Ecto neural progenitor cell (in vitro differentiated cells): ENCODE data around the gene CACNA2D2.

Source experiments
- DNase-seq: peaks from one replicate; pipeline ENCODE4 v3.0.0-alpha.2; 2018; ENCODE audit warnings: low spot score

CACNA2D2 gene

GRCh38 chr3:50369012-50369670 is 134.3 kb downstream of the CACNA2D2 start:
- DNase-seq = no peak

- no peak for DNase-seq
These were observed 137.6 kb downstream of the CACNA2D2 start for GRCh38 chr3:50365842-50366220.

- peak; percentile 90 for DNase-seq
These were observed 138.2 kb downstream of the CACNA2D2 start for GRCh38 chr3:50365080-50365841.

DNA sequence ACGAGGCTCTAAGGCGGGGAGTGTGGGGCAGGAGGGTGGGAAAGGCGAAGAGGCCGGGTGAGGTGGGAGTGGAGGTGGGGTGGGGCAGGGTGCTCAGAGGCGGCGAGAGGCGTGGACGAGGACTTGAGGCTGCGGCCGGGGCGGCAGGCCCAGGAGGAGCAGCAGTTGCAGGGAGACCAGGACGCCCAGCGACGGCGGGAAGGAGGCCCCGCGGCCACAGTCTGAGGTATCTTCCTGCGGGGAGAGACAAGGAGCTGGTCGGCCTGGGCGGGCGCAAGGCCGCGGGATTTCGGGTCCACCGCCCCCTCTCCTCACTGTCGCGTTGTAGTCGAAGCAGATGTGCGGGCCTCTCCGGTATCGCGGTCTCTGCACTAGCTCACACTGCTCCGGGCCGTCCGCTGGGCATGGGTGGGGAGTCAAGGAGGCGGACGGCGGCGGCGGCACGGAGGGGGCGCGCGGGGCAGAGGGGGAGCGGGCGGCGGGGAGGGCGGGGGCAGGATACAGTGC is 138.8 kb downstream of the CACNA2D2 start:
- no peak for DNase-seq

DNA sequence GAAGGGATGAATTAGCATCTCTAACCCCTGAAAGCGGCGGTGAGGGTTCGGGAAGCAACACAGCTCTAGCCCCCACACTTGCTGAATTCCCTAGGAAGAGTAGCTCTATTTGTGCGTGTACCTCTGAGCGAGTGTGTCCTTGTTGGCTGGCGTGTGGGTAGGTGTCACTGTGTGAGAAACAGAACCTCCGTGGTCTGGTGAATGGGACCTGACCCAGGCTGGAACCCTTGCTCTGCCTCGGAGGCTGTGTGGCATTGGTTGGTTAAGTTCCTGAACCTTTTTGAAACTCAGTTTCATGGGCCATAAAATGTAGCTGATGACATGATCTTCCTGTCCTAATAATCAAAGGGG is 143.7 kb downstream of the CACNA2D2 start:
- DNase-seq = no peak

DNA sequence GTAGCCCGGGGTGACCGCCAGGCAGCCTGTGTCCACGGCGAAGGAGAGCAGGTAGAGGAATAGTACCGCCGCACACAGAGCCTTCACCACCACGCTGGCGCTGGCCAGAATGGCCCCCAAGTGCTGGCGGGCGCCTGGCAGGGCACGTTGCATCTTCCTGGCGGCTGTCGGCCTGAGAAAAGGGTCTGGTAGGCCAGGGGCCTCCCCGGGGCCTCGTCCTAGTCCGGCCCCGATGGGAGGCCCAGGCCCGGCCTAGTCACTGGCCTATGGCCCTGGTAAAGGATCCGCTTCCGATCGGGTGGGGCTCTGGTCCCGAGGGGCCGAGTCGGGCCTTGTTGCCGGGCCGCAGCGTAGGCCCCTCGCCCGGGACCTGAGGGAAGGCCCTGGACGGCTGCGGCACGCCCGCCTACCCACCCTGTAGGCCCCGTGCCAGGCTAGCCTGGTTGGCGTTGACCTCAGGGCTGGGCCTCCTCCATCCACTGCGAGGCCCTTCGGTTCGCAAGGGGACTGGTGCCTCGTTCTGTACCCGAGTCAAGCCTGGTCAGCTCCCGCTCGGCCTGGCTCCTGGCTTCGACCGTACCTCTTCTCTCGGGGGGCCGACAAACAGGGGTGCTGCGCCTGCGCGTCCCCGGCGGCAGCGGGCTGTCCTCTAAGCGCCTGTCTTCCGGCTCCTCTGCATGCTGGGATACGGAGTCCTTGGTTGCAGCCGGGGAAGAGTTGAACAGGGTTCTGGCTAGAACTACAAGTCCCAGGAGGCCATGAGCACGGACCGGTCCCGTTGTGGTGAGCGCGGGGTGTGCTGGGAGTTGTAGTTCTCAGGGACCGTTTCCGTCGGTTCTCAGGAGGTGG is 144.3 kb downstream of the CACNA2D2 start, which contains the start of gene TMEM115:
Gene TMEM115 (minus strand): TSS at position 611 of the 849 bp plus-strand sequence. CDS start 458 bp downstream, at position 153.
- peak; percentile 95 for DNase-seq

DNA sequence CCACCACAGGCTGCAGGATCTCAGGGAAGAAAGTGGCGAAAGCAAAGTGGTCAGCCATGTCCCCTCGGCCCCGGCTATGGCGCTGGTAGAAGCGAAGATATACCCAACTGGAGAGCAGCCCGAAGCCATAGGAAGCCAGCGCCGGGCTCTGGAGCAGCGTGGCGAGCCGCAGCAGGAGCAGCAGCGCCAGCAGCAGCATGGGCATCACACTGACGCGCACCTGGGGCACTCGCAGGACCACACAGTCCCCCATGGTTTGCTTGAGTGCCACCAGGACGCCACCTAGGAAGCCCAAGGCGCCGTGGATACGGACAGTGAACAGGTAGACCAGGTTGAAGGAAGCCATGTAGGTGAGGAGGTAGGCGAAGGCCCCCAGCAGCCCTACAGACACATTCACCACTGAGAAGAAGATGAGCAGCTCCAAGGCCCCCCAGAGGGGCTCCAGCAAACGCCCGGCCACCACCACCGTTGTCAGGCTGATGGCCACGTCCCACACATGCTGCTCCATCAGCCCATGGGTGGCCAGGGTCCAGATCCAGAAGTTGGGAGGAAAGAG is 145.0 kb downstream of the CACNA2D2 start:
- no peak for DNase-seq

GRCh38 chr3:50357481-50357880 is 146.0 kb downstream of the CACNA2D2 start:
- no peak for DNase-seq

DNA sequence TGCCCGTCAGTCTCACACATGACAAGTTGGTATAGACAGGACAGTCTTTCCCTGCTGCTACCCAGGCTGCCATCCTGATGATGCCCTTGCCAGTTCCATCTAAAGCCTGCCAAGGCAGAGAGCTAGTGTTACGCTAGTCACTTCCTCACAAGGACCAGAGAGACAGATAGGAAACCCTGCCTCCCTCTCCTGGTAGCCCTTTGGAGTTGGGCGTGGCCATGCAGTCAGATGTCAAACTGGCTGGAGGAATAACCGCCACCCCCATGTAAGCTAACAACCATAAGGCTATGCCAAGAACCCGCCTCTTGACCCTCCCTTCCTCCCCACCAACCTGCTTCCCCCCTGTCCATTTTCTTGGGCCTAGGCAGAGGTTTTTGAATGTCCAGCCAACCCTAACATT is 146.9 kb downstream of the CACNA2D2 start:
- DNase-seq = no peak

- no peak for DNase-seq
These were observed 147.4 kb downstream of the CACNA2D2 start for GRCh38 chr3:50355829-50356552.

- DNase-seq = no peak
These were observed 148.6 kb downstream of the CACNA2D2 start for GRCh38 chr3:50354850-50355249.

DNA sequence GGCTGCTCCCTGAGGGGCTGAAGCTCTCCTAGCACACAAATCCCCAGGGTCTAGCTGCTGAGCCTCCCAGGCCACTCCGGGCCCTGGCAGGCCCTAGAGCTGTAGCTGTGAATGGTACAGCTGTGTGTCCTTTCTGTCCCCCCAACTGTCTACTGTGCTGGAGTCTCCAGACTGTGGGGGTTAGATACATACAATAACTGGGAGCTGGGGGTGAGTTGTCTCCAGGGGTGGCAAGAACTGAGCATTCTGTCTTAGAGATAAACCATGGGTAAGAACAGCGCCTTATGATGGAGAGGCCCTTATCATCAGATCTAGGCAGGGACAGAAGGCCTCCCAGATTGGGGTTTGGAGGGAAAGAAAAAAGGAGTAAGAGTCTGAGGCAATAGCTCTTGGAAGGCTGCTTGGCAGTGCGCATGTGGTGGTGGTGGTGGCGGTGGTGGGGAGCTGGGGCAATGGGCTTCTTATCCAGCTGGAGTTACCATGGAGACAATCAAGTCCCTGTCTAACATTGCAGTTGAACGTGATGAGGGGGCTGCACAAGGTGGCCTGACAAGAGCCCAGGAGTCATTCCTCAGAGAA is 149.2 kb downstream of the CACNA2D2 start:
- no peak for DNase-seq

- no peak for DNase-seq
These were observed 150.0 kb downstream of the CACNA2D2 start for GRCh38 chr3:50353245-50354004.

- DNase-seq = no peak
These were observed 150.7 kb downstream of the CACNA2D2 start for GRCh38 chr3:50352781-50353180.

GRCh38 chr3:50351323-50351697 is 152.1 kb downstream of the CACNA2D2 start:
- no peak for DNase-seq

DNA sequence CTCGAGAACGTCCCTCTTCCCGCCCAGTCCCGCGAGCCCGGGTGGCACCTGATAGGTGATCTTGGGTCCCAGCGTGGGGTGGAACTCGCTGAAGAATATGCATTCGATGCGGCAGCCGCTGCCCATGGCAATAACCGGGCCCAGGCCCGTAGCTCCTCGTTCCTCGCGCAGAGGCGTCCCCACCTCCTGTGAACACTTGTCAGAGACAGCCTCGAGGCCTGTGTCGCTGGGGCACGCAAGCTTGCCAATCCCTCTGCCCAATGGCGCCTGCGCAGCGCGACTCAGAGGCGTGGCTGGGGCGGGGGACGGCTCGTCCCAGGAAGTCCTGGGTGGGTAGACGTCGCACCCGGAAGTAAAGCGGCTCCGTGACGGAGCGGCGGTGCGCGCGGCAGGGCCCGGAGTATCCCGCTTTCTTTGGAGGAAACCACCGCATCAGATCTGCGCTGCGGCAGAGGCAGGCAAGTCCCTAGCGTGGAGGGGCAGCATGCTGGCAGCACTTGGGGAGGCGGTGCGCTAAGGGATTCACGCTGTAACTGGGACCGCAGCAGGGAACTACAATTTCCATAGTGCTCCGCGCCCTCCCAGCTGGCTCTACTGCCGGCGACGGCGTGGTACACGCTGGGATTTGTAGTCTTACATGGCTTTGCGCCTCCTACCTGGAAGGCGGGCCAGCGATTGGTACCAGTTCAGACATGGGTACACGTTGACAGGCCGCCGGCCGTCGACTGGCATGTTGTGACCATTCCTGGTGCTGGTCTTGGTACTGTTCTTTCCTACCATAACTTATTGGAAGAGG is 152.7 kb downstream of the CACNA2D2 start, which contains the start of the genes CYB561D2 and NPRL2:
Gene CYB561D2 (plus strand): TSS at position 336 of the 796 bp plus-strand sequence. CDS start 572 bp downstream, outside the sequence.
Gene NPRL2 (minus strand): TSS at position 249 of the 796 bp plus-strand sequence. CDS start 123 bp downstream, at position 126.
- DNase-seq = peak; percentile 95

- no peak for DNase-seq
These were observed 153.3 kb downstream of the CACNA2D2 start for GRCh38 chr3:50350213-50350526.

- DNase-seq = no peak
These were observed 156.1 kb downstream of the CACNA2D2 start for GRCh38 chr3:50347187-50347813.
